Skeletal muscle cell (primary cell): ENCODE measurements around the gene UTP20.
"Not testable (repeated sequence)": the region's sequence is repeated elsewhere in the genome, so short reads cannot be mapped to it uniquely, and the experiment has no call there.

Experiments used
- DNase-seq: peaks from one replicate; pipeline ENCODE4 v3.0.0-alpha.2; 2010; ENCODE audit warnings: low read depth
- H3K4me3 ChIP-seq: 2 replicates; pipeline ENCODE4 v1.5.1; 2011; ENCODE audit warnings: low read depth, mild to moderate bottlenecking, control low read depth, low read length, moderate library complexity

Gene UTP20

GRCh38 chr12:101415228-101415627 is 135.3 kb downstream of the UTP20 start:
- no peak overlapping the region for H3K4me3 ChIP-seq
- DNase-seq = no peak

GRCh38 chr12:101422066-101422465 is 142.2 kb downstream of the UTP20 start:
- not testable (repeated sequence) for DNase-seq, H3K4me3 ChIP-seq

GRCh38 chr12:101424620-101425019 is 144.7 kb downstream of the UTP20 start:
- no peak for DNase-seq
- no peak overlapping the region for H3K4me3 ChIP-seq

- no peak for DNase-seq
- no peak overlapping the region for H3K4me3 ChIP-seq
Measured at GRCh38 chr12:101430456-101430855, 150.6 kb downstream of the UTP20 start.

- no peak overlapping the region for H3K4me3 ChIP-seq
- no peak for DNase-seq
Measured at GRCh38 chr12:101436136-101436535, 156.2 kb downstream of the UTP20 start.
